B cell (primary cell): ENCODE results near the gene IGF1R. TPM values are rescaled to one million over a fixed set of nuclear protein-coding genes. Genes with fewer than 3 reads are reported as not detected.

Source experiments
- ATAC-seq: fragments of 200-7000 bp; cut with Tn5 transposase; one replicate; pipeline ENCODE4 v1.10.0; 2021; ENCODE audit warnings: low read depth, mild to moderate bottlenecking, moderate number of reproducible peaks, moderate library complexity
- CTCF ChIA-PET: fragments of 350-600 bp; sonication (Branson Sonifier 250); formaldehyde crosslinking; loops from one replicate; lab custom pipeline; 2021; ENCODE audit warnings: antibody characterized with exemption, inconsistent platforms; lab: Charles Lee
- POLR2A ChIA-PET: fragments of 350-600 bp; sonication (Branson Sonifier 250); formaldehyde crosslinking; loops from one replicate; lab custom pipeline; 2021; ENCODE audit warnings: antibody characterized with exemption; lab: Charles Lee
- DNase-seq: peaks from one replicate; pipeline ENCODE4 v3.0.0; 2013
- H2AFZ ChIP-seq: 2 replicates; pipeline ENCODE4 v1.6.1; 2012; ENCODE audit warnings: mild to moderate bottlenecking, low read depth, low read length; ENCODE audit not compliant: insufficient read depth, poor library complexity, severe bottlenecking
- H3K27ac ChIP-seq, 2 donors: 1 replicate in 1 of 2; 2 replicates in 1 of 2; pipeline ENCODE4 v1.5.1; 2012 to 2013; ENCODE audit warnings: low read length in 2 of 2, mild to moderate bottlenecking in 2 of 2, moderate library complexity in 1 of 2
- H3K27me3 ChIP-seq, 4 experiments: fragments of 200-600 bp in 1 of 4; sonication (generic) in 1 of 4; replicated peaks in 1 of 4; 1 replicate in 2 of 4; 2 replicates in 2 of 4; pipeline versions ENCODE4 v1.6.1 to v1.7.0; 2013 to 2016; ENCODE audit warnings: low read length in 3 of 4, mild to moderate bottlenecking in 2 of 4, mixed read lengths in 1 of 4, moderate library complexity in 1 of 4; ENCODE audit not compliant: insufficient read depth in 4 of 4, control insufficient read depth in 3 of 4; ENCODE audit errors: control extremely low read depth in 1 of 4
- H3K36me3 ChIP-seq, 2 experiments: replicated peaks in 1 of 2; 1 replicate in 1 of 2; 2 replicates in 1 of 2; pipeline versions ENCODE4 v1.6.1 to v1.7.1; 2013; ENCODE audit warnings: low read length in 1 of 2; ENCODE audit not compliant: insufficient read depth in 2 of 2, control insufficient read depth in 1 of 2; ENCODE audit errors: control extremely low read depth in 1 of 2, extremely low read depth in 1 of 2
- H3K4me1 ChIP-seq, 2 donors: fragments of 200-600 bp in 1 of 2; sonication (generic) in 1 of 2; 1 replicate in 1 of 2; 2 replicates in 1 of 2; pipeline versions ENCODE4 v1.5.1 to v1.6.1; 2013 to 2017; ENCODE audit warnings: low read length in 2 of 2; ENCODE audit not compliant: control insufficient read depth in 2 of 2, insufficient read depth in 2 of 2
- H3K4me2 ChIP-seq: replicated peaks from 2 replicates; pipeline ENCODE3; 2012; ENCODE audit warnings: mild to moderate bottlenecking, low read depth, low read length; ENCODE audit not compliant: poor library complexity, severe bottlenecking
- H3K4me3 ChIP-seq, 5 experiments: fragments of 200-600 bp in 1 of 5; sonication (generic) in 1 of 5; 1 replicate in 3 of 5; 2 replicates in 2 of 5; pipeline versions ENCODE4 v1.5.1 to v1.7.0; 2011 to 2016; ENCODE audit warnings: low read length in 4 of 5, mild to moderate bottlenecking in 4 of 5, low read depth in 2 of 5, control low read depth in 1 of 5, moderate library complexity in 1 of 5; ENCODE audit not compliant: insufficient read depth in 1 of 5; ENCODE audit errors: control extremely low read depth in 1 of 5, extremely low read depth in 1 of 5
- H3K79me2 ChIP-seq: fragments of 200-600 bp; sonication (generic); one replicate; pipeline ENCODE4 v1.6.0; 2016; ENCODE audit warnings: low read length; ENCODE audit not compliant: control insufficient read depth, insufficient read depth
- H3K9ac ChIP-seq: fragments of 200-600 bp; sonication (generic); 2 replicates; pipeline ENCODE4 v1.6.1; 2017; ENCODE audit warnings: mild to moderate bottlenecking, low read length, moderate library complexity
- H3K9me3 ChIP-seq, 3 donors: one replicate each; pipeline versions ENCODE4 v1.6.1 to v1.7.1; 2013; ENCODE audit warnings: low read length in 2 of 3; ENCODE audit not compliant: control insufficient read depth in 2 of 3, insufficient read depth in 1 of 3; ENCODE audit errors: control extremely low read depth in 1 of 3
- H4K20me1 ChIP-seq: 2 replicates; pipeline ENCODE4 v1.6.0; 2012; ENCODE audit warnings: mild to moderate bottlenecking, low read length; ENCODE audit not compliant: insufficient read depth, control insufficient read depth, poor library complexity, severe bottlenecking
- H3K27ac Mint-ChIP-seq: one replicate; pipeline ENCODE4 v1.8.0; 2021; ENCODE audit warnings: mixed read lengths
- H3K27me3 Mint-ChIP-seq: one replicate; pipeline ENCODE4 v1.8.0; 2021; ENCODE audit warnings: mixed read lengths
- H3K4me1 Mint-ChIP-seq: one replicate; pipeline ENCODE4 v1.8.0; 2021; ENCODE audit warnings: mixed read lengths
- H3K4me3 Mint-ChIP-seq: one replicate; pipeline ENCODE4 v1.8.0; 2021; ENCODE audit warnings: mixed read lengths
- H3K9me3 Mint-ChIP-seq: one replicate; pipeline ENCODE4 v1.8.0; 2022; ENCODE audit warnings: mixed read lengths; ENCODE audit not compliant: insufficient read depth
- EZH2 ChIP-seq: IDR thresholded peaks from 2 replicates; pipeline ENCODE4 v1.6.1; 2012; ENCODE audit warnings: borderline replicate concordance, low read depth, mild to moderate bottlenecking, moderate library complexity, low read length; ENCODE audit not compliant: insufficient read depth, poor library complexity, severe bottlenecking
- WGBS: methylation state at CpG from one replicate; pipeline ENCODE4 v1.1.5; 2013; ENCODE audit warnings: missing lambda C conversion rate; ENCODE audit not compliant: insufficient coverage; 5-methylcytosine and 5-hydroxymethylcytosine counted together
- intact Hi-C: fragments of 100-400 bp; cut with micrococcal nuclease; formaldehyde crosslinking; loops from one replicate; pipeline ENCODE4 v1.10.0; 2022
- polyA plus RNA-seq: library from polyadenylated mRNA; depleted of rRNA; stranded (reverse); fragments of >200 nt; gene quantifications from 2 replicates; pipeline ENCODE4 v1.2.3, GENCODE V29; 2012
- total RNA-seq, 2 donors: library from RNA; stranded (reverse); fragments of 120-200 nt in 1 of 2; gene quantifications; 1 replicate in 1 of 2; 2 replicates in 1 of 2; pipeline versions ENCODE4 v1.2.3 to v1.2.4, GENCODE V29; 2013 to 2022
- TF ChIP-seq, protein P1 (sequence below): fragments of 200-600 bp; IDR thresholded peaks from one replicate; pipeline ENCODE4 v1.8.0; 2022; ENCODE audit warnings: antibody characterized with exemption, mild to moderate bottlenecking

The IGF1R gene
- total and polyA plus RNA-seq, 2 donors (not counting 1 experiment from before 2014, with no cell fraction given): 5.4 to 23.1 TPM

DNA sequence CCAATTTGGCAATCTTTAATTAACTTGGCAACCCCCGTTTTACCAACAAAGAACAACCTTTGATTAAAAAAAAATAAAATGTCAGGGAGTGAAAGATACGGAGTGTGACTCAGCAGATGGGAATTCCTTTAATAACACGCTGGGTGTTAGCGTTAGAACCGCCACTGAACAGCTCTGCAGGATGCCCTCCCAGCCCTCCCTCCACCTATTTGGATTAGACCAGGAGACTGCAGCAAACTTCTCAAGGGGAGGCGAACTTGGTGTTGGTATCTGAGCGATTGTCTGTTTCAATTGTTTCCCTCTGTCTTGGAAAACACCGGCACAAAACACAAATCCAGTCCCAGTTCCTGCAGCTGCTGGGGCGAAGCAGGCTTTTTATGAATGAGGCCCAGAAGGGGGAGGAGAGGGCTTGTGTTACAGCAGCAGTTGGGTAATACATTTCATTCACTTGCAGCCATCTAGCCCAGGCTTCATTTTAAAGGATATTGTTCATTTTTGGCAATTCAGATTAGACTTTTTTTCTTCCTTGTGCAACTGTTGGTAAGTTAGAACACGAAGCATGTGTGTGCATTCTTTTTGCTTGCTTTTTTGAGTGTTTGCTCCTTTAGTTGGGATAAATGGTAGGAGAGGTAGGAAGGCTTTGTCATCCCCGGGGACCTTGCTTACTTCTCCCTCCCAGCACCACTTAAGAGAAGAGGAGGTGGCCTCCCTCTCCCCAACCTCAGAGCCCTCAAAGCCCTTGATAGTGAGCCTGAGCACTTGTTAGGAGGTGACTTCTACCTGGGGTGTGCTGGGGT lies 152.3 kb downstream of the IGF1R start:
- H3K27ac Mint-ChIP-seq: no peak overlapping the region
- Histone ChIP-seq H3K27ac (no peak overlapping the region), H3K9me3 (no peaks in the 10 kb centered on the region), H3K27me3 (no peaks in the 10 kb centered on the region), H3K4me3 (no peak overlapping the region), H3K4me1 (no peaks in the 10 kb centered on the region), H3K79me2 (no peaks in the 10 kb centered on the region), H2AFZ (no peak overlapping the region), H3K36me3 (no peaks in the 10 kb centered on the region), H3K9ac (no peak overlapping the region), H4K20me1 (peaks cover 8% of the 10 kb centered on the region), H3K4me2 (no peak overlapping the region)
- intact Hi-C loops: no loop called here
- peaks cover 7% of the 10 kb centered on the region for H3K4me1 Mint-ChIP-seq
- POLR2A ChIA-PET: no interaction called here
- CTCF ChIA-PET: interaction anchor here (0.8 kb wide), 1 partner anchor 22 kb away, joined by 3 read pairs; no protein-coding TSS in a partner anchor
- 60% methylated on average over 2 of the region's 11 CpGs for WGBS
- H3K4me3 Mint-ChIP-seq: no peak overlapping the region
- no peaks in the 10 kb centered on the region for H3K9me3 Mint-ChIP-seq
- no peak for DNase-seq
- H3K27me3 Mint-ChIP-seq: peaks cover 8% of the 10 kb centered on the region
- no peak for ATAC-seq
- no peak for TF ChIP-seq EZH2
- TF ChIP-seq, protein P1, sequence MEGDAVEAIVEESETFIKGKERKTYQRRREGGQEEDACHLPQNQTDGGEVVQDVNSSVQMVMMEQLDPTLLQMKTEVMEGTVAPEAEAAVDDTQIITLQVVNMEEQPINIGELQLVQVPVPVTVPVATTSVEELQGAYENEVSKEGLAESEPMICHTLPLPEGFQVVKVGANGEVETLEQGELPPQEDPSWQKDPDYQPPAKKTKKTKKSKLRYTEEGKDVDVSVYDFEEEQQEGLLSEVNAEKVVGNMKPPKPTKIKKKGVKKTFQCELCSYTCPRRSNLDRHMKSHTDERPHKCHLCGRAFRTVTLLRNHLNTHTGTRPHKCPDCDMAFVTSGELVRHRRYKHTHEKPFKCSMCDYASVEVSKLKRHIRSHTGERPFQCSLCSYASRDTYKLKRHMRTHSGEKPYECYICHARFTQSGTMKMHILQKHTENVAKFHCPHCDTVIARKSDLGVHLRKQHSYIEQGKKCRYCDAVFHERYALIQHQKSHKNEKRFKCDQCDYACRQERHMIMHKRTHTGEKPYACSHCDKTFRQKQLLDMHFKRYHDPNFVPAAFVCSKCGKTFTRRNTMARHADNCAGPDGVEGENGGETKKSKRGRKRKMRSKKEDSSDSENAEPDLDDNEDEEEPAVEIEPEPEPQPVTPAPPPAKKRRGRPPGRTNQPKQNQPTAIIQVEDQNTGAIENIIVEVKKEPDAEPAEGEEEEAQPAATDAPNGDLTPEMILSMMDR: no peak

DNA sequence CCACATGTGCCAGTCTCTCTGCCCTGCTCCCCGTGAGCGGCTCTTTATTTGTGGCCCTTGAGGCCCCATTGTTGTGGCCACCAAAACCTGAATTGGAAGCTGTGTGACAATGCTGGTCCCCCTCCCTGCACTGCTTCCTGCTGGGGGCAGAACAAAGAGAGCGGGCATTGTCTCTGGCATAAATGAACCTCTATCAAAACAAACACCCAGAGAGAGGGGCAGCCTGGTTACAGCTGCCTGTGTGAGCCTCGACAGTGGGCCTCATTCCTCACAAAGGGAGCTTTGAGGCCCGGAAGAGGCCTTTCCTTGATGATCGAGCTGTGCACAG lies 152.9 kb downstream of the IGF1R start:
- Histone ChIP-seq H3K36me3 (no peaks in the 10 kb centered on the region), H3K27ac (no peak overlapping the region), H4K20me1 (peaks cover 8% of the 10 kb centered on the region), H3K9ac (no peak overlapping the region), H3K27me3 (no peaks in the 10 kb centered on the region), H3K4me2 (no peak overlapping the region), H3K79me2 (no peaks in the 10 kb centered on the region), H2AFZ (no peak overlapping the region), H3K4me3 (no peak overlapping the region), H3K9me3 (no peaks in the 10 kb centered on the region), H3K4me1 (no peaks in the 10 kb centered on the region)
- CTCF ChIA-PET: interaction anchor here (0.8 kb wide), 1 partner anchor 22 kb away, joined by 3 read pairs; no protein-coding TSS in a partner anchor
- no peak for TF ChIP-seq EZH2
- TF ChIP-seq, protein P1: no peak
- DNase-seq: no peak
- H3K9me3 Mint-ChIP-seq: no peaks in the 10 kb centered on the region
- no peak overlapping the region for H3K27ac Mint-ChIP-seq
- 47% methylated on average over 6 of the region's 6 CpGs for WGBS
- POLR2A ChIA-PET: no interaction called here
- H3K4me3 Mint-ChIP-seq: no peak overlapping the region
- ATAC-seq: no peak
- intact Hi-C loops: no loop called here
- peaks cover 7% of the 10 kb centered on the region for H3K4me1 Mint-ChIP-seq
- H3K27me3 Mint-ChIP-seq: peaks cover 8% of the 10 kb centered on the region
